ENCODE results near the gene WDR88.
"Not testable (repeated sequence)": the region's sequence is repeated elsewhere in the genome, so short reads cannot be mapped to it uniquely, and the experiment has no call there.

Gene WDR88

DNA sequence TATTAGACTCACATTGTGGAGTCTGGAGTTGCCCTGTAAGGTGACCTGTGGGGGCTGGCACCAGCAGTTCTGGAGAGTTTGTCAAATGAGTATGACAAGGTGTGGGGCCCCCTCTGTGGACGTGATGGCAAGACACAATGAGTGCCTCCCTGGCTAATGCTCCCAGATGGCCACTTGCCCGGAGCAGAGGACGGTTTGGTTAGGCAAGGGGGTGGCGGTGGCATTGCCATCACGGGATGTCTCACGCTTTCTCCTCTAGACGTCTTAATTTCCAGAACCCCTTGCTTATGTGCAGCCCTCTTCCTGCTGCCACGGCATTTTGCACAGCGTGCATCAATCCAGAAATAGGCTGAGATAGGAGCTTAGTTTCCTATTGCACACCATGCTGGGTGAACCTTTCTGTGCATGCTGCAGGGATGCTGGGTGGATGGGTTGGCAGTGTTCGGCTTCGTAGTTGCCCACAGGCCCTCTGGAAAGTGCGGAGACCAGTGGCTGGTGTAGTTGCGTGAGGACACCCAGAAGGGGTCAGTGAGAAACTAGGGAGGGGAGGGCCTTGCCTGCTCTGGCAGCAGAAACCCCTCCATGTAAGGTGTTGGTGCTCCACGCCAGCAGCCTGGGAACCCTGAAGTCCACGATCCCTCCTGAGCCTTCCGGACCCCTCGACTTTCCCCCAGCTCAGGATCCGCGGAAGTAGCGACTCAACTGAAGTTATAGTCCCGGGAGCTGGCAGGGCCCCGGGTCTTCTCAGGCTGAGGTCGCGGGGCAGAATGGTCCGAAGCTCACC, 44.2 kb downstream of the WDR88 start:
- TF ChIP-seq, protein P1, sequence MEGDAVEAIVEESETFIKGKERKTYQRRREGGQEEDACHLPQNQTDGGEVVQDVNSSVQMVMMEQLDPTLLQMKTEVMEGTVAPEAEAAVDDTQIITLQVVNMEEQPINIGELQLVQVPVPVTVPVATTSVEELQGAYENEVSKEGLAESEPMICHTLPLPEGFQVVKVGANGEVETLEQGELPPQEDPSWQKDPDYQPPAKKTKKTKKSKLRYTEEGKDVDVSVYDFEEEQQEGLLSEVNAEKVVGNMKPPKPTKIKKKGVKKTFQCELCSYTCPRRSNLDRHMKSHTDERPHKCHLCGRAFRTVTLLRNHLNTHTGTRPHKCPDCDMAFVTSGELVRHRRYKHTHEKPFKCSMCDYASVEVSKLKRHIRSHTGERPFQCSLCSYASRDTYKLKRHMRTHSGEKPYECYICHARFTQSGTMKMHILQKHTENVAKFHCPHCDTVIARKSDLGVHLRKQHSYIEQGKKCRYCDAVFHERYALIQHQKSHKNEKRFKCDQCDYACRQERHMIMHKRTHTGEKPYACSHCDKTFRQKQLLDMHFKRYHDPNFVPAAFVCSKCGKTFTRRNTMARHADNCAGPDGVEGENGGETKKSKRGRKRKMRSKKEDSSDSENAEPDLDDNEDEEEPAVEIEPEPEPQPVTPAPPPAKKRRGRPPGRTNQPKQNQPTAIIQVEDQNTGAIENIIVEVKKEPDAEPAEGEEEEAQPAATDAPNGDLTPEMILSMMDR (conservative IDR thresholded peaks at IDR 0.05; ENCODE audit: low read depth, low read length): no peak
- peak overlapping the region; percentile 77 for H3K4me3 ChIP-seq (ENCODE audit: low read length)
- DNase-seq (ENCODE audit: low read depth): no peak

DNA sequence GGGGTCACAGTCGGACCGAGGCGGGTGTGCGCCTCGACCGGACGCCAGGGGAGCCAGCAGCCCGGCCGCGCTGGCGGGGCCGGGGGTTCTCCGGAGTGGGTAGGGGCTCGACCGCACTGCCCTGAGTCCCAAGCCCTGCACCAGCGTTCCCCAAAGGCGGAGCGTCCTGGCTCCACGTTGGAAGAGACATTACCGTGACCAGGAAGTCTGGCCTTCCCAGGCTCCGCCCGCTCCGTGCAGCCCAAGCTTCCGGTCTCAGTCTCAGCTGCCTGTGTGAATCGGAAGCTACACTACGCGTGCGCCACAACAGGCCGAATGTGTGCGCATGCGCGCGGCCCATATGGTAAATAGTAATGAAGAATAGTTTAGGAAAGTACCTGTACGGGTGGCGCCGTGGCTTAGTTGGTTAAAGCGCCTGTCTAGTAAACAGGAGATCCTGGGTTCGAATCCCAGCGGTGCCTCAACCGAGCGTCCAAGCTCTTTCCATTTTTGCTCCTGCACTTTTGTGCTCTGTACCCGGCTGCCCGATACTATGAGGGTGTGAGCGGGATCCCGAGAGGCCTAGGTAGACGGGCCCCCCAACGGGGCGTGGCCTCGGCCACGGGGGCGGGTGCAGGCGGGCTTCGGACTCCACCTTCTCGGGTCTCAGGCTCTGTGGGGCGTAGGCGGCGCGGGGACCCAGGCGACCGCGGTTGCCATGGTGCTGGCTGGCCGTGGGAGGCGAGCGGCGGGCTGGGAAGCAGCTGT, 44.9 kb downstream of the WDR88 start:
- TF ChIP-seq, protein P1 (conservative IDR thresholded peaks at IDR 0.05; ENCODE audit: low read depth, low read length): no peak
- H3K4me3 ChIP-seq (ENCODE audit: low read length): peak overlapping the region; percentile 77
- peak; percentile 93 for DNase-seq (ENCODE audit: low read depth)

DNA sequence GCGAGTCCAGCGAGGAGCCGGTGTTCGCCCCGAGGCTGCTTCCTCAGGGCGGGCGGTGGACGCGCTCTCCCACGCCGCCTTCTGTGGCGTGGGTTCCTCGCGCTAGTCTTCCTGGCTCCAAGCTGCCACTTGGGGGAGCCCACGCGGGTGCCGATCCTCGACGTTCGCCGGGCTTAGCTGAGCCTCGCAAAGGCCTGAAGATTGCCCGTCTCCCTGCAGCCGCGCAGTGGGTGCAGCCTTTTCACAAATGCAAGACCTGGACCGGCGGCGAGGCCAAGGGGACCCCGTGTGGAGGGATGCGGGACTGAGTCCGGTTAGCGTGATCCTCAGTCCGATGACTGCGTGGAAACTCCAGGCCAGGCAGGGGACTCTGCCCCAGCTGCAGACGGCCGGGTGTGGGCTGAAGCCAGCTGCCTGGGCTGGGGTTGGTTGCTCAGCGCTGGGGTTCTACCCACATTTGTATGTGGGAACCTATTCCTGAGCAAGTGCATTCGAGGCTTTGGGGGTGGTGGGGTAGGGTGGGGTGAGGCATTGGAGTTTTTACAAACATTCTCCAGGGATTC, 45.6 kb downstream of the WDR88 start:
- no peak for DNase-seq (ENCODE audit: low read depth)
- TF ChIP-seq, protein P1 (conservative IDR thresholded peaks at IDR 0.05; ENCODE audit: low read depth, low read length): peak; percentile 40
- peak overlapping the region; percentile 46 for H3K4me3 ChIP-seq (ENCODE audit: low read length)

DNA sequence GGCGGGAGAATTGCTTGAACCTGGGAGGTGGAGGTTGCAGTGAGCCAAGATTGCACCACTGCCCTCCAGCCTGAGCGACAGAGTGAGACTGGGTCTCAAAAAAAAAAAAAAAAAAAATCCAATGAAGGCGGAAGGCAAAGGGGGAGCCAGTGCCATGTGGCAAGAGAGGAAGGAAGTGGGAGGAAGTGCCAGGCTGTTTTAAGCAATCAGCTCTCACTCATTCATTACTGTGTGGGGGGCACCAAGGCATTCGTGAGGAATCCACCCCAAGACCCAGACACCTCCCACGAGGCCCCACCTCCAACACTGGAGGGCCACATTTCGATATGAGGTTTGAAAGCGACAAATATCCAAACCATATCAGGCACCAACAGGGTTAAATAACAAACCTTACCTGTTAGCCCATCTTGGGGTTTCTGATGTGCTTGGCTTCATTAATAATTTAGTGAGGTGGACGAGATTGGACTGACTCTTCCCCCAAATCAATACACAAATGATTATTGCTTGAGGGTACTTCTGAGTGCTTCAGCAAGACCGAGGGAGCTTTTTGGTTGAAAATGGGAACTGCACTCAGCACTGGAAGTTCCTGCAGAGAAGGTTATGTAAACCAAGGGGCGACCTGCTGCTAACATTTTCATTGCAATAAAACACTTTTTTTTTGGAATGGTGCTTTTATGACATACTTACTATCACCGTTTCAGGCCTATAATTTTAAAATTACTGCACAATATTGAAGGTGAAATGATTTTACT, 54.7 kb downstream of the WDR88 start:
- TF ChIP-seq, protein P1 (conservative IDR thresholded peaks at IDR 0.05; ENCODE audit: low read depth, low read length): no peak
- no peak overlapping the region for H3K4me3 ChIP-seq (ENCODE audit: low read length)
- DNase-seq (ENCODE audit: low read depth): no peak

DNA sequence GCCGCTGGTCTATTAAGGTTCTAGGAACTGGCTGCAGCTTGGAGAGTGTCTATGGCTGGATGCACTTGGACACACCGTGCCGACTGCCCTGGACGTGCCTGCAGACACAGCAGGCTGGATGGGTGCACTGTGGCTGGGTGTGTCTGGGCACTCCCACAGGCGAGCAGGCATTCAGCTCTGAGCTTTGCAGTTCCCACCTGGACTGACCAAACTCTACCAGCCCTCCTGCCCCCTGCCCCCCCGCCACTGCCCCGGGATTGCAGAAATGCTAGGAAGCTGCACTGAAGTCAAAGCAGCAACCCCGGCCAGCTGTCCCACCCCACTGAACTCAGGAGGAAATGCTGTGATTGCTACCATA, 55.2 kb downstream of the WDR88 start:
- no peak overlapping the region for H3K4me3 ChIP-seq (ENCODE audit: low read length)
- TF ChIP-seq, protein P1 (conservative IDR thresholded peaks at IDR 0.05; ENCODE audit: low read depth, low read length): no peak
- no peak for DNase-seq (ENCODE audit: low read depth)

DNA sequence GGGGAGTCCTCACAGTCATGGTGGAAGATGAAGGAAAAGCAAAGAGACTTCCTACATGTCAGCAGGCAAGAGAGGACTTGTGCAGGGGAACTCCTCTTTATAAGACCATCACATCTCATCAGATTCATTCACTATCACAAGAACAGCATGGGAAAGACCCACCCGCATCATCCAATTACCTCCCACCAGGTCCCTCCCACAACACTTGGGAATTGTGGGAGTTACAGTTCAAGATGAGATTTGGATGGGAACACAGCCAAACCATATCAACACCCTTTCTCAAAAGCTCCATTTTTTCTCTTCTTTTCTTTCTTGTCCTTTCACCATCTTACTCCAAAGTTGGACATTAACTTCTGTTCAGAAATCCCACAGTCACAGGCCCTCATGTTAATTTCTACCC, 57.5 kb downstream of the WDR88 start:
- no peak overlapping the region for H3K4me3 ChIP-seq (ENCODE audit: low read length)
- TF ChIP-seq, protein P1 (conservative IDR thresholded peaks at IDR 0.05; ENCODE audit: low read depth, low read length): no peak
- no peak for DNase-seq (ENCODE audit: low read depth)

DNA sequence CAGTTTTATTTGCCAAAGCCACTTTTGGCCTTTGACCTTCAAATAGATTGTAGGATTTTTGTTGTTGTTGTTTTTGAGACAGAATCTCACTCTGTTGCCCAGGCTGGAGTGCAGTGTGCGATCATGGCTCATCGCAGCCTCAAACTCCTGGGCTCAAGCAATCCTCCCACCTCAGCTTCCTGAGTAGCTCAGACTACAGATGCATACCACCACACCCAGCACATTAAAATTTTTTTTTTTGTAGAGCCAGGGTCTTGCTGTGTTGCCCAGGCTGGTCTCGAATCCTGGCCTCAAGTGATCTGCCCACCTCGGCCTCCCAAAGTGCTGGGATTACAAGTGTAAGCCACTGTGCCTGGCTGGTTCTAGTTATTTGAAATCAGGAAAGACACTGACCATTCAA, 59.2 kb downstream of the WDR88 start:
- DNase-seq (ENCODE audit: low read depth); H3K4me3 ChIP-seq (ENCODE audit: low read length): not testable (repeated sequence)

Measured in retinal pigment epithelial cell (primary cell).